GM10248 (cell line): ENCODE measurements around the gene IFNAR2.

ENCODE experiments used
- CTCF ChIA-PET: fragments of 300-600 bp; sonication (Branson Sonifier 250); formaldehyde crosslinking; extraction: SDS; loops from one replicate; lab custom pipeline; 2021; ENCODE audit warnings: antibody characterized with exemption; lab: Yijun Ruan, JAX
- POLR2A ChIA-PET: fragments of 350-650 bp; sonication (Branson Sonifier 250); formaldehyde crosslinking; extraction: SDS; loops from one replicate; lab custom pipeline; 2020; ENCODE audit warnings: antibody characterized with exemption; lab: Yijun Ruan, JAX
- DNase-seq: peaks from one replicate; pipeline ENCODE4 v3.0.0; 2012; ENCODE audit errors: extremely low spot score
- CTCF ChIP-seq: IDR thresholded peaks from 2 replicates; pipeline ENCODE4 v1.5.1; 2012; ENCODE audit warnings: mild to moderate bottlenecking, low read depth; ENCODE audit errors: extremely low read depth, missing control alignments, control extremely low read depth

Gene IFNAR2

DNA sequence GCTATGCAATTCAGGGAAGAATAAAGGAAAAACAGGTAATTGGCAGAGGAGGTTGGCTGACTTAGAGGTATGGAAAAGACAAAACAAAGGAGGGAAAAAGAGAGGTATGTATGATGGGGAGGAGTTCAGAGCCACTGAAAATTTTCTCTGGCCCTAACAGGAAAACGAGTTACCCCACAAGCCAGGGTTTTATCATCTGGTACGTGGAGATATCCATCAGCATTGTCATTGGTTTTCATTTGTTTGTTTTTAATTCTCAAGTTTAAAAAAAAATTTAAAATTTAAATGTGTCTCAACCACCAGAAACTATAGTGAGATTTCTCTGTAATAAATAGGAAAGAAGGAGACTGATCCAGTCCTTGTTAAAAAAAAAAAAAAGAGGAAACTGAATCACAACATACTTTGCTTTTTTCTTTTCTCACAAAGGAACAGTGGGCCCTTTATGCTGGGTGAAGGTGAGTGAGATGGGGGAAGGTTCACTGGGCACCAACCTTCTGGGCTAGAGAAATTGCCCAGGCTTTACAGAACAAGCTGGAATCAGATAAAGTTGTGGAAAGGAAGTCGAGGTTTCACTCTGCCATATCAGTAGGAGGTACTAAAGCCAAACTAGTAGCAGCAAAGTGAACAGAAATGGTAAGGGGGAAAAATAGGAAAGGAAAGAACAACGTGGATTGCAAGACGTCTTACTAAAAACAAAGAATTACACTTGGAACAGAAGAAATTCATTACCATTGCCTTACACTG lies 2.7 kb downstream of the IFNAR2 start:
- no peak for TF ChIP-seq CTCF
- DNase-seq: no peak
- CTCF ChIA-PET: interaction anchor here (1.1 to 3.2 kb wide), 4 partner anchors 33 to 36 kb away, joined by 3 to 11 read pairs (median 3); no protein-coding TSS in a partner anchor
- POLR2A ChIA-PET: no interaction called here

DNA sequence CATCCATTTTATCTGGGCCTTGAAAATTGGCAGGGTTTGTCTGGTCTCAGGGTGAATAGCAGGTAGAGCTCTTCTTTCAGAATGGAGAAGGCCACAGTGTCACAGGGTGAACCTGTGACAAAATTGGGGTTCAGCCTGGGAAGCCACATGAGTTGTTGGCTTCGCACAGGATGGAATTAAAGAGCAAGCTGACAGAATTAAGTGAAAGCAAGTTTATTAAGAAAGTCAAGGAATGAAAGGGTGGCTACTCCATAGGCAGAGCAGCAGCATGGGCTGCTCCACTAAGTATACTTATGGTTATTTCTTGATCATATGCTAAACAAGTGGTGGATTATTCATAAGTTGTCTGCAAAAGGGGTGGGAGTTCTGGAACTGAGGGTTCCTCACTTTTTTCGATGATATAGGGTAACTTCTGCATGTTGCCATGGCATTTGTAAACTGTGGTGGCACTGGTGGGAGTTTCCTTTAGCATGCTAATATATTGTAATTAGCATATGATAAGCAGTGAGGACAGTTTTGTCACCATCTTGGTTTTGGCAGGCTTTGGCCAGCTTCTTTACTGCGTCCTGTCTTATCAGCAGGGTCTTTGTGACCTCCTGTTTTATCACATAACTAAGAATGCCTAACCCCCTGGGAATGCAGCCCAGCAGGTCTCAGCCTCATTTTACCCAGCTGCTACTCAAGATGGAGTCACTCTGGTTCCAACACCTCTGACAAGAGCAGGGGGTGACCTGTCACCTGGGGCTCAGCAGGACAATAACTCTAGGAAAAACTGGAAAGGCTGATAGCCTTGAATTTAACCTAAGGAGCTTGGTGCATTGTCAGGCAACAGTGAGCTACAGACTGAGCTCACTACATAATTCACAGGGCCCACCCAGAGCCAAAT lies 5.1 kb downstream of the IFNAR2 start:
- ChIA-PET POLR2A (interaction anchor here (0.6 kb wide), 1 partner anchor 606 kb away, joined by 7 read pairs; no protein-coding TSS in a partner anchor), CTCF (interaction anchor here (0.9 to 3.2 kb wide), 5 partner anchors 14 to 39 kb away, joined by 3 to 11 read pairs (median 3); no protein-coding TSS in a partner anchor)
- no peak for DNase-seq

GRCh38 chr21:33236013-33236686 lies 6.4 kb downstream of the IFNAR2 start:
- POLR2A ChIA-PET: interaction anchor here (1.3 kb wide), 1 partner anchor 31 kb away, joined by 3 read pairs; no protein-coding TSS in a partner anchor
- CTCF ChIA-PET: interaction anchor here (0.8 to 1.0 kb wide), 3 partner anchors 17 to 125 kb away, joined by 3 read pairs; no protein-coding TSS in a partner anchor
- no peak for DNase-seq
- TF ChIP-seq CTCF: no peak

More for the DNA sequence above, 5.1 kb downstream of the IFNAR2 start:
- TF ChIP-seq CTCF: no peak

GRCh38 chr21:33236766-33237165 lies 7.0 kb downstream of the IFNAR2 start:
- POLR2A ChIA-PET: interaction anchor here (1.3 kb wide), 1 partner anchor 30 kb away, joined by 3 read pairs; no protein-coding TSS in a partner anchor
- DNase-seq: no peak
- CTCF ChIA-PET: interaction anchor here (0.8 to 1.0 kb wide), 3 partner anchors 18 to 125 kb away, joined by 3 read pairs; no protein-coding TSS in a partner anchor
- no peak for TF ChIP-seq CTCF

DNA sequence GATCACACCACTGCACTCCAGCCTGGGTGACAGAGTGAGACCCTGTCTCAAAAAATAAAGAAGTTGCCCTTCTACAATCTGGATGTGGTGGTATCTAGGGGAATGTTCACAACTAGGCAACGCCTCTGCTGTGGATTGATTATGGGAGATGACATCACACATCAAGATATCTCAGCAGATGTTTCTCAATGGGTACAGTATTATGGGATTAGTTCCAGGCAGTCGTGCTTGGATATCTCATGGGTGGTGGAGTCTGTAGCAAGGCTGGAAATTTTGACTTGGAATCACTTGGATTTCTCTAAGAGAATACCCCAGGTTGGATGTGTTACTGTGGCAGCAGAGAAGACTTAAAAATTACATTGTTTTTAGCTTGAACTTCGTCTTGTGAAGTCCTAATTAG lies 7.7 kb downstream of the IFNAR2 start:
- no peak for TF ChIP-seq CTCF
- no peak for DNase-seq
- ChIA-PET POLR2A (no interaction called here), CTCF (interaction anchor here (1.2 to 2.5 kb wide), 4 partner anchors 12 to 39 kb away, joined by 3 to 13 read pairs (median 4); no protein-coding TSS in a partner anchor)
